NCI-H748 treated with DMSO at 0.1 percent for 48 hours (cell line): ENCODE results near the gene ACE.

Experiments
- DNase-seq: peaks from one replicate; lab custom pipeline; 2025; lab: John Stamatoyannopoulos, UW

The ACE gene

GRCh38 chr17:63476854-63477479 lies at the start of gene ACE:
ACE (plus strand) TSS chr17:63477061; CDS start chr17:63477095, 34 bp downstream.
- peak; percentile 51 for DNase-seq

GRCh38 chr17:63429766-63430165 lies 47.1 kb upstream of the ACE start:
- DNase-seq = no peak

- no peak for DNase-seq
Observed at GRCh38 chr17:63430223-63430622, 46.6 kb upstream of the ACE start.

- DNase-seq = no peak
Observed at GRCh38 chr17:63431618-63431938, 45.3 kb upstream of the ACE start.

- DNase-seq = no peak
Observed at GRCh38 chr17:63431939-63432804, 44.7 kb upstream of the ACE start.

- DNase-seq = no peak
Observed at GRCh38 chr17:63433746-63434591, 42.9 kb upstream of the ACE start.

- no peak for DNase-seq
Observed at GRCh38 chr17:63434951-63435571, 41.8 kb upstream of the ACE start.

- no peak for DNase-seq
Observed at GRCh38 chr17:63435681-63436522, 41.0 kb upstream of the ACE start.

GRCh38 chr17:63436523-63437110 lies 40.2 kb upstream of the ACE start:
- no peak for DNase-seq

GRCh38 chr17:63437287-63438091 lies 39.4 kb upstream of the ACE start:
- DNase-seq = no peak

GRCh38 chr17:63438092-63439051 lies 38.5 kb upstream of the ACE start:
- DNase-seq = no peak

- DNase-seq = no peak
Observed at GRCh38 chr17:63439687-63440086, 37.2 kb upstream of the ACE start.

GRCh38 chr17:63440127-63440769 lies 36.6 kb upstream of the ACE start:
- no peak for DNase-seq

GRCh38 chr17:63440770-63441335 lies 36.0 kb upstream of the ACE start:
- DNase-seq = no peak

- no peak for DNase-seq
Observed at GRCh38 chr17:63441654-63442053, 35.2 kb upstream of the ACE start.

- DNase-seq = no peak
Observed at GRCh38 chr17:63442074-63442473, 34.8 kb upstream of the ACE start.

- DNase-seq = no peak
Observed at GRCh38 chr17:63442549-63443035, 34.3 kb upstream of the ACE start.

GRCh38 chr17:63443053-63443452 lies 33.8 kb upstream of the ACE start:
- DNase-seq = no peak
